ENCODE results near the gene NLRC5.
A peak's percentile ranks its signal among the peaks of the same experiment; 100 is the strongest.
"Not testable (repeated sequence)": the region's sequence is repeated elsewhere in the genome, so short reads cannot be mapped to it uniquely, and the experiment has no call there.

The NLRC5 gene

GRCh38 chr16:57083485-57084126 lies 94.2 kb downstream of the NLRC5 start:
- DNase-seq, result no peak

- DNase-seq, result no peak
Observed at GRCh38 chr16:57084257-57084770, 95.0 kb downstream of the NLRC5 start.

- DNase-seq, result no peak
Observed at GRCh38 chr16:57084996-57085395, 95.6 kb downstream of the NLRC5 start.

GRCh38 chr16:57087003-57087402 lies 97.6 kb downstream of the NLRC5 start:
- no peak for DNase-seq

- peak; percentile 50 for DNase-seq
Observed at GRCh38 chr16:57089406-57089805, 100.0 kb downstream of the NLRC5 start.

GRCh38 chr16:57091200-57091974 lies 102.0 kb downstream of the NLRC5 start:
- no peak for DNase-seq

- DNase-seq, result peak; percentile 12
Observed at GRCh38 chr16:57091975-57092785, 102.8 kb downstream of the NLRC5 start, which contains the start of gene CPNE2. CPNE2 (plus strand) TSS chr16:57092583; CDS start chr16:57110743, 18,160 bp downstream.

GRCh38 chr16:57092786-57093411 lies 103.5 kb downstream of the NLRC5 start:
- no peak for DNase-seq

GRCh38 chr16:57093666-57094564 lies 104.6 kb downstream of the NLRC5 start:
- DNase-seq, result no peak

- no peak for DNase-seq
Observed at GRCh38 chr16:57094911-57095310, 105.6 kb downstream of the NLRC5 start.

- DNase-seq, result no peak
Observed at GRCh38 chr16:57096192-57096591, 106.8 kb downstream of the NLRC5 start.

- DNase-seq, result no peak
Observed at GRCh38 chr16:57096793-57097192, 107.4 kb downstream of the NLRC5 start.

GRCh38 chr16:57098188-57098841 lies 109.0 kb downstream of the NLRC5 start:
- DNase-seq, result no peak

- not testable (repeated sequence) for DNase-seq
Observed at GRCh38 chr16:57099965-57100364, 110.6 kb downstream of the NLRC5 start.

GRCh38 chr16:57100445-57100844 lies 111.1 kb downstream of the NLRC5 start:
- DNase-seq, result no peak

GRCh38 chr16:57102888-57103851 lies 113.8 kb downstream of the NLRC5 start:
- no peak for DNase-seq

GRCh38 chr16:57104706-57105105 lies 115.3 kb downstream of the NLRC5 start:
- DNase-seq, result no peak

GRCh38 chr16:57105184-57105583 lies 115.8 kb downstream of the NLRC5 start:
- DNase-seq, result no peak

GRCh38 chr16:57106767-57107166 lies 117.4 kb downstream of the NLRC5 start:
- DNase-seq, result no peak

Measured in DMS153 (cell line).